NCI-H345 treated with DMSO at 0.1 percent for 48 hours (cell line): ENCODE results near the gene TTN.

ENCODE experiments used
- DNase-seq: peaks from one replicate; lab custom pipeline; 2025; ENCODE audit not compliant: unreplicated experiment; lab: John Stamatoyannopoulos, UW

Gene TTN

GRCh38 chr2:178807227-178808008, at the start of gene TTN:
Gene TTN, minus strand, starts transcription at chr2:178807423. Its CDS starts 2,781 bp downstream, at chr2:178804642.
- no peak for DNase-seq

DNA sequence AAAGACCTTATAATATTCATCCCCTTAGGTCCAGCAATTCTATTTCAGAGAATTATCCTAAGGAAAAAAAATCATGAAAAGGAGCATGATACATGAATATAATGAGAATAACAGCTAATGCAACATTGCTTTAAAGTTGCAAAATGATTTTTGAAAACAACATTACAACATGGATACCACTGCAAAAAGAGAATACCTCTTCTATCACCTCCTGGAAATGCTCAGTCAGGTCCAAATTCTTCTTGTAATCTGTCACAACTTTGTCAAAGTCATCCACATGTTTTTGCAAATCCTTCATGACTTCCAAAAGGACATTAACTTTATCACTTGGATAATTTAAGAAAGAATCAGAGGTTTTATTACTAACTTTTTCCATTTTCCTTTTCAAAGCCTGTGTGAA, 47.9 kb upstream of the TTN start:
- no peak for DNase-seq

DNA sequence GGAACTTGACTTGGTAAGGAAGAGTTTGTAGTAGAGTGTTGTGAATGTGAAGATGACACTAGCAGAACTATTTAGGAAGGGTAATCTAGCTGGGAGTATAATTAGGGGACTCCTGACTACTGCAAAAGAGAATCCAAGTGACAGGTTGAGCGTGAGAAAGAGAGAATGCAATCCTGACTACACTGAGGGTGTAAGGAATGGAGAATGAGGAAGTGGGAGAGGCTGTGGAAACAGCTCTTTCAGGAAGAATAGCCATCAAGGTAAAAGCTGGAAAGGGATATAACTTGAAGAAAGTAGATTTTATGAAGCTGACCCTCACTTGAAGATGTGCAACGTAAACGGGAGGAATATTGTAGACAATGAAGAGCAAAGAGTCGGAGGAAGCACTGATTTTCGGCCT, 41.1 kb upstream of the TTN start:
- no peak for DNase-seq

- DNase-seq: no peak
These were observed 39.2 kb upstream of the TTN start for GRCh38 chr2:178846458-178846802.

GRCh38 chr2:178845566-178846457, 38.6 kb upstream of the TTN start:
- DNase-seq: no peak

DNA sequence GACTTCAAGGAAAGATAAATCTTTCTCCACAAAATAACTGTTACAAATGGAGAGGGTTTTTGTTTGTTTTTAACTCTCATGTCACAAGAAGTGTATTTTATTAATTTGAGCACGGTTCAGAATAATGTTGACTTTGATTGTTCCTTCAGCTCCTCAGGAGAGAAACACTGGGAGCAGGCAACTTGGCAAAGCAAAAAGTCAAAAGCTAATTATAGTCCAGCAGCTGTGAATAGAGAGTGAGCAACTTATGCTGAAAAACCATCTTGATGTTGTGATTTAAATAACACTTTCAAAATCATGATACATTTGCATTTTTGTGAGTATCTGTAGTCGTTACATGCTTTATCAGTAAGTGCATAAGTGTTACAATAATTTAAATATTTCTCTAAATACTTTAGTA, 37.5 kb upstream of the TTN start:
- DNase-seq: no peak

- no peak for DNase-seq
These were observed 37.0 kb upstream of the TTN start for GRCh38 chr2:178844269-178844668.

- DNase-seq: no peak
These were observed 36.5 kb upstream of the TTN start for GRCh38 chr2:178843697-178844096.

- DNase-seq: no peak
These were observed 29.6 kb upstream of the TTN start for GRCh38 chr2:178836807-178837206.

DNA sequence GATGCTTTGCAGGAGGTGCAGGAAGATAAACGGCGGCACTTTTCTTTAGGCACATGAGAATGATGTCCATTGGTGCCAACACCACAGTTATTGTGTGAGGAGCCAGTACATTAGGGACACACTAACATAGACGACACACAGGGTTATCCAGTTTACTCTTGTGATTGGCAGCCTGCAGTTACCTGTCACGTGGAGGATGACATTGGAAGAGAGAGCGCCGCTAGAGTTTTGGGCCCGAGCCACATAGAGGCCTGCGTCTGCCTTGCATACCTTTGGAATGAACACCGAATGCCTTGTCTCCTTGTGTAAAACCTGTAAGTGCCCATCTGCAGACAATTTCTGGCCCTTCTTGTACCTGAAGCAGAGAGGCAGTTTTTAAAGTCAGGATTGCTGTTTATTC, 26.9 kb upstream of the TTN start:
- DNase-seq: no peak

DNA sequence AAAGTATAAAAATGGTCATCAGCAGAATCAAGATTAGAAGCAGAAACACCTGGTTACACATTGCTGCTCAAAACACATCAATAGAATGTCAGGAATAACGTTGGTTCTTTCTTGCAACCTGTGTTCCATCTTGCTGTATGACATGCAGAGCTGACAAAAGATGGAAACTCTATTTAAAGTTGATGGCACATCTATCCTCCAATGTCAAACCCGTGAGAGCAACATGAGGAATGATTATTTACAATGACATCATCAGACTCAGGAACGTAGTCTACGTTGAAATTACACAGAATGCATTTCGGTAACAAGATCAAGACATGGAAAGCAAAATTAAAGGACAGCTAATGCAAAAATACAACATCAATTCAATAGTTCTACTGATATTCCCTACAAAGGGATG, 26.2 kb upstream of the TTN start:
- DNase-seq: no peak

GRCh38 chr2:178830451-178830850, 23.2 kb upstream of the TTN start:
- peak; percentile 90 for DNase-seq

DNA sequence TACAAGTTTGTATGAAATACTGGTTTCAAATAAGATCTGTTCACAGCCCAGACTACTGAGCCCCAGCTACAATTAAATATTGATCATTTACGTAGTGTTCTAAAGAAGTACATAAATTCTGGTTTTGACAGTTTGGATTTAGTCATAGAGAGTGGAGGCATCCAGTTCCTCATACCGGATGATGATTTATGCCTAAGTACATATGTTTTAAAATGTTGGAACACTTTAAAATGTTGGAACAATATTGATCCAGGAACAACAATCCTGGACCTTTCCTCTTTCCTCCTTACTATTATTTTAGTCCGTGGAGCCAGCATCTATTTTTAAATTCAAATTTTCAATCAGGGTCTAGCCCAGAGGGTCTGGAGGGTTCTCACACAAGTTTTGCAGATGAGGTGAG, 22.8 kb upstream of the TTN start:
- no peak for DNase-seq

- peak; percentile 22 for DNase-seq
These were observed 22.2 kb upstream of the TTN start for GRCh38 chr2:178829299-178829960.

DNA sequence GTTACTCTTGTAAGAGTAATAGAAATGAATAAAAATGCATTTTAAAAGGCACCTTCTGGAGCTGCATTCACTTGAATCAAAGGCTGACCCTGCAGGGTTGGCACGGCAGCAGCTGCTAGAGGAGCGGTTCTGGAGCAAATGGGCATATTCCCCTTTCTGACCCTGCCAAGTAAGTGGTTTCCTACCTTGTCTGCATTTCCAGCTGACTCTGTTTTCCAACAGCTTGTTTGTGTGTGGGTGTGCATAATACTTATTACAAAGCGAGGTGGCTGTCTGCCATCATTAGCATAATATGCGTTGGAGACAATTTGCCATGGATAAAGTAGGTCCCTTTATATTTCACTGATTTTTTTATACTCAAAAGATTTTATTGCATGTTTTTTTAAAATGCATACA, 21.3 kb upstream of the TTN start:
- no peak for DNase-seq

DNA sequence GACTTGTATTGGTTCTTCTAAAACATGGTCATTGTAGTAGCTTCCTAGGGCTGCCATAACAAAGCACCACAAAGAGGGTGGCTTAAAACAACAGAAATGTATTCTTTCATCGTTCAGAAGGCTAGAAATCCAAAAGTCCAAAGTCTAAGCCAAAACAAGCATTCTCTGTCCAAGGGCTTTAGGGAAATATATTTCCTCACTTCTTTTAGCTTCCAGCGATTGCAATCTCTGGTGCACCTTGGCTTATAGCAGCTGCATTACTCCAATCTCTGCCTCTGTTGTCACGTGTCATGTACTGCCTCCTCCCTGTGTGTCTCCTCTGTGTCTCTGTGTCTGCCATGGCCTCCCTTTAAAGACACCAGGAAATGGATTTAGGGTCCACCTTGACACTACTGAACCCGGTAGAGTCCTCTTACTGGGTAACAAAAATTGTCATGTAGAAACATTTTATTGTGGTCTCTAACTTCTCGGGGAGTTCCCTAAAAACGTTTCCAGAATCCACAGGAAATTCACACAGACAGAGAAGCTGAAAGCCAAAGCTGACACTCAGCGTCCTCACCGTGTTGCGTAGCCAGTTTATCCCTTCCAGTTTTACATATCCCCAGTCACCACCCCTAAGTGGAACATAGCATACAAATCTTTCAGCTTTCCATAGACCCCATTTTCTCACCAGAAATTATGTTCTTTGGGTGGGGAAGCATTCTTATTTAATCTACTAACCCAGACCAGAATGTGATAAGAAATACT, 20.7 kb upstream of the TTN start:
- DNase-seq: no peak

- no peak for DNase-seq
These were observed 19.9 kb upstream of the TTN start for GRCh38 chr2:178827111-178827510.

GRCh38 chr2:178825183-178825582, 18.0 kb upstream of the TTN start:
- DNase-seq: no peak

- no peak for DNase-seq
These were observed 17.0 kb upstream of the TTN start for GRCh38 chr2:178824181-178824580.

- DNase-seq: no peak
These were observed 12.8 kb upstream of the TTN start for GRCh38 chr2:178819992-178820391.
